ENCODE measurements around the gene FHIP2A.
"Not testable (repeated sequence)": the region's sequence is repeated elsewhere in the genome, so short reads cannot be mapped to it uniquely, and the experiment has no call there.

The FHIP2A gene

DNA sequence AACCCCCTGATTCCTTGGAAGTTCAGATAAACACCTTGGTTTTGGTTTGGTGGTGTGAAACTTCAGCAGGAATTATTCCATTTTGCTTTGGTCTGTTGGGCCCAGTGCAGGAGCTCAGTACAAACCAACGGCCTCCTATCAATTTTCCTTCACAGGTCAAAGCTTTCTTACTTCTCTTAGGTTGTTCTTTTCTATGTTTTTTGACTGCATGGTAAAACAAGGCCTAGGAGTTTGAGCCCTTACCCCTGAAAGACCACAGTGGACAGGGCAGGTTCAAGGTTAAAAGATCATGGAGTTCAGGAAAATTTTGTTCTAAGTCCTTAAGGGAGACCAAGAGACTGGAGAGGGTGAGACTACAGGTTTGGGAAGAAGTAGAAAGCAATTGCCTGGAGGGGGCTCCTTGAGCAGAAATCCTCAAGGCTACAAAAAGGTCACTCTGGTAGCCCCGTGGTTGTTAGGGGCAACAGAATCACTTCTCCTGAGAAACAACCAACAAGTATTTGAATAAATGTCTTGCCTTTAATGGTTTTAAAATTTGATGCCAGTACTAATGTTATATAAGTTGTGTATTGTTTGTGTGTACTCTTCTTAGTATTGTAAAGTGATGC is 40.9 kb upstream of the FHIP2A start:
- TF ChIP-seq, protein P1, sequence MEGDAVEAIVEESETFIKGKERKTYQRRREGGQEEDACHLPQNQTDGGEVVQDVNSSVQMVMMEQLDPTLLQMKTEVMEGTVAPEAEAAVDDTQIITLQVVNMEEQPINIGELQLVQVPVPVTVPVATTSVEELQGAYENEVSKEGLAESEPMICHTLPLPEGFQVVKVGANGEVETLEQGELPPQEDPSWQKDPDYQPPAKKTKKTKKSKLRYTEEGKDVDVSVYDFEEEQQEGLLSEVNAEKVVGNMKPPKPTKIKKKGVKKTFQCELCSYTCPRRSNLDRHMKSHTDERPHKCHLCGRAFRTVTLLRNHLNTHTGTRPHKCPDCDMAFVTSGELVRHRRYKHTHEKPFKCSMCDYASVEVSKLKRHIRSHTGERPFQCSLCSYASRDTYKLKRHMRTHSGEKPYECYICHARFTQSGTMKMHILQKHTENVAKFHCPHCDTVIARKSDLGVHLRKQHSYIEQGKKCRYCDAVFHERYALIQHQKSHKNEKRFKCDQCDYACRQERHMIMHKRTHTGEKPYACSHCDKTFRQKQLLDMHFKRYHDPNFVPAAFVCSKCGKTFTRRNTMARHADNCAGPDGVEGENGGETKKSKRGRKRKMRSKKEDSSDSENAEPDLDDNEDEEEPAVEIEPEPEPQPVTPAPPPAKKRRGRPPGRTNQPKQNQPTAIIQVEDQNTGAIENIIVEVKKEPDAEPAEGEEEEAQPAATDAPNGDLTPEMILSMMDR (IDR thresholded peaks at IDR 0.05; ENCODE audit: extremely low read depth, insufficient read depth, missing control alignments) = no peak
- in situ Hi-C loops (cut with MboI; ENCODE audit: low pct_unique_long_range_greater_than_20kb, low sequenced_read_pairs, unreplicated experiment) = no loop called here
- DNase-seq (ENCODE audit: low spot score) = no peak

DNA sequence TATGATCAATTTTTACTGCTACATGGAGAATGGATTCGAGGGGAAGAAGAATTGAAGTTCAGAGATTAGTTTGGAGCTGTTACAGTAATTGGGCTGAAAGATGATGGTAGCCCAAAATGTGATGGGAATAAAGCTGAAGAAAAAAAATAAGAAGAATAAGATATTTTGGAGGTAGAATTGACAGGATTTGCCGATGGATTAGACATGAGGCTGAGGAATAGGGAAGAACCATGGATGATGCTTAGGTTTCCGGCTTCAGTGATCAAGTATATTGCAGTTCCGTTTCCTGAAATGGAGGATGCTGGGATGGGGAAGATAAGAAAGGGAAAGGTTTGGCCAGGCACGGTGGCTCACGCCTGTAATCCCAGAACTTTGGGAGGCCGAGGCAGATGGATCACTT is 38.9 kb upstream of the FHIP2A start:
- in situ Hi-C loops (cut with MboI; ENCODE audit: low pct_unique_long_range_greater_than_20kb, low sequenced_read_pairs, unreplicated experiment) = no loop called here
- TF ChIP-seq, protein P1 (IDR thresholded peaks at IDR 0.05; ENCODE audit: extremely low read depth, insufficient read depth, missing control alignments) = no peak
- no peak for DNase-seq (ENCODE audit: low spot score)

DNA sequence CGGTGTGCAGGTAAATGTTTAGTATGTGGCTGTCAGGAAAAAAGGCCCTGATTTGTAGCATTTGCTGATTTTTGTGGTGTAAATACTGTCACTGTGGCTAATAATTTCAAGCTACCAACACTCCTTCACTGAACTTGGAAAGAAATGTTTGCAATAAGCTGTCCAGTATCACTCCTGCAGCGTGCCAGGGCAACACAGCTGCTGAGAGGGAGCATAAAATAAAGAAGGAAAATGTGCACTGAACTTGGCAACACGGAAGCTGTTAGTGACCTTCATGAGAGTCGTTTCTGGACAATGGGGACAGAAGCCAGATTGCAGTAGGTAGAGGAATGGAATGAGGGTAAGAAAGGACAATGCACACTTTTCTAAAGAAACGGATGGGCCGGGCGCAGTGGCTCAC is 37.9 kb upstream of the FHIP2A start:
- no peak for DNase-seq (ENCODE audit: low spot score)
- in situ Hi-C loops (cut with MboI; ENCODE audit: low pct_unique_long_range_greater_than_20kb, low sequenced_read_pairs, unreplicated experiment) = no loop called here

DNA sequence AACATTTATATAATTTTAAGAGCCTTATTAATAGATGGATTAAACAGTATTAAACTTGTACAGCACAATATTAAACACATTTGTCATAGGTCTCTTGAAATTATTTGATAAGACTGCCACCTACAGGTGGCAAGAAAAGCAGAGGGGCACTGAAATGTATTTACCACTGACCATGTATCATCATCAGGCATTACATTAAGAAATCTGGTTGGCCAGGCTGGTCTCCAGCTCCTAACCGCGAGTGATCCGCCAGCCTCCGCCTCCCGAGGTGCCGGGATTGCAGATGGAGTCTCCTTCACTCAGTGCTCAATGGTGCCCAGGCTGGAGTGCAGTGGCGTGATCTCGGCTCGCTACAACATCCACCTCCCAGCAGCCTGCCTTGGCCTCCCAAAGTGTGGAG is 35.1 kb upstream of the FHIP2A start:
- in situ Hi-C loops (cut with MboI; ENCODE audit: low pct_unique_long_range_greater_than_20kb, low sequenced_read_pairs, unreplicated experiment) = not testable (repeated sequence)
- TF ChIP-seq, protein P1 (IDR thresholded peaks at IDR 0.05; ENCODE audit: extremely low read depth, insufficient read depth, missing control alignments) = peak; percentile 61
- DNase-seq (ENCODE audit: low spot score) = peak; percentile 71

More for the DNA sequence above, 37.9 kb upstream of the FHIP2A start:
- TF ChIP-seq, protein P1 (IDR thresholded peaks at IDR 0.05; ENCODE audit: extremely low read depth, insufficient read depth, missing control alignments) = no peak

DNA sequence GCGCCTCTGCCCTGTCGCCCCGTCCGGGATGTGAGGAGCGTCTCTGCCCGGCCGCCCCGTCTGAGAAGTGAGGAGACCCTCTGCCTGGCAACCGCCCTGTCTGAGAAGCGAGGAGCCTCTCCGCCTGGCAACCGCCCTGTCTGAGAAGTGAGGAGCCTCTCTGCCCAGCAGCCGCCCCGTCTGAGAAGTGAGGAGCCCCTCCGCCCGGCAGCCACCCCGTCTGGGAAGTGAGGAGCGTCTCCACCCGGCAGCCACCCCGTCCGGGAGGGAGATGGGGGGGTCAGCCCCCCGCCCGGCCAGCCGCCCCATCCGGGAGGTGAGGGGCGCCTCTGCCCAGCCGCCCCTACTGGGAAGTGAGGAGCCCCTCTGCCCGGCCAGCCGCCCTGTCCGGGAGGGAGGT is 34.4 kb upstream of the FHIP2A start:
- in situ Hi-C loops (cut with MboI; ENCODE audit: low pct_unique_long_range_greater_than_20kb, low sequenced_read_pairs, unreplicated experiment); DNase-seq (ENCODE audit: low spot score): not testable (repeated sequence)

DNA sequence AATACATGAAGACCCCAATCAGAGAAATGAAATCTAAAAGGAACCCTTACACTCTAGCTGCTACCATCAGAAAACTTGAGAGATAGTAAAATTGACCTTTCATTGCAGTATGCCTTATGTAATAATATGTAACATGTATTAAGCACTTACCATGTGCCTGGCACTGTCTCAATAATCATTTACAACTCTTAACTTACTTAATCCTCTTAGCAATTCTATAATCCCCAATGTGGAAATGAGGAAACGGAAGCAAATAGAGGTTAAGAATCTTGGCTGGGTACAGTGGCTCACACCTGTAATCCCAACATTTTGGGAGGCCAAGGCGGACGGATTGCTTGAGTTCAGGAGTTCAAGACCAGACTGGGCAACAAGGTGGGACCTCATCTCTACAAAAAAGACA is 29.8 kb upstream of the FHIP2A start:
- TF ChIP-seq, protein P1 (IDR thresholded peaks at IDR 0.05; ENCODE audit: extremely low read depth, insufficient read depth, missing control alignments) = no peak
- in situ Hi-C loops (cut with MboI; ENCODE audit: low pct_unique_long_range_greater_than_20kb, low sequenced_read_pairs, unreplicated experiment) = no loop called here
- DNase-seq (ENCODE audit: low spot score) = no peak

DNA sequence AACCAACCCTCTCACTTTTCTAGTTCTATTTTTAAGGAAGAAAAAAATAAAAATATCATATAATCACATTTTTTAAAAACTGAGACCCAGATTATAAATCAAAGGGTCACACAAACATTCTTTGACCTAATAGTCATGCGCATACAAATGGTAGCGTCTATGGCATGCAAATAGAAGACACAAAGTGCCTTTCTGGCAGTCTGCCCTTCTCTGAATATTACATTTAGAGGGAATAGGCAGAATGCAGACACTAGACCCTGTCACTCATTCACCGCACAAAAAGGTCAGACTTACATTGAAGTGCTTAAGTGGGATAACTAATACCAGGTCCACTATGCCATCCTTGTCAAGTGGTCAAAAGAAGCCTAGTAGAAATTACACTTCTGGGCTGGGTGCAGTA is 26.5 kb upstream of the FHIP2A start:
- TF ChIP-seq, protein P1 (IDR thresholded peaks at IDR 0.05; ENCODE audit: extremely low read depth, insufficient read depth, missing control alignments) = no peak
- in situ Hi-C loops (cut with MboI; ENCODE audit: low pct_unique_long_range_greater_than_20kb, low sequenced_read_pairs, unreplicated experiment) = no loop called here
- DNase-seq (ENCODE audit: low spot score) = no peak
